HL-60 (cell line): Measurements from ENCODE around the gene SLC2A13.

ENCODE experiments used
- DNase-seq, 2 experiments: peaks; one replicate each; pipeline ENCODE4 v3.0.0-alpha.2; 2010 to 2020; ENCODE audit warnings: low read depth in 1 of 2, low spot score in 1 of 2
- H3K27ac ChIP-seq: fragments of 250-450 bp; sonication (Bioruptor Pico); replicated peaks from 2 replicates; pipeline ENCODE4 v1.5.1; 2020; ENCODE audit warnings: mild to moderate bottlenecking, moderate library complexity
- H3K27me3 ChIP-seq: fragments of 250-450 bp; sonication (Bioruptor Pico); 2 replicates; pipeline ENCODE4 v1.5.1; 2021; ENCODE audit warnings: mild to moderate bottlenecking, moderate library complexity; ENCODE audit not compliant: insufficient read depth, poor library complexity, severe bottlenecking
- H3K4me3 ChIP-seq: replicated peaks from 2 replicates; pipeline ENCODE4 v1.5.1; 2011; ENCODE audit warnings: mild to moderate bottlenecking, control low read depth, low read length; ENCODE audit not compliant: insufficient read depth
- CTCF ChIP-seq: IDR thresholded peaks from one replicate; pipeline ENCODE4 v1.5.1; 2011; ENCODE audit warnings: low read length, control low read depth, inconsistent platforms; ENCODE audit not compliant: insufficient read depth
- GABPA ChIP-seq: IDR thresholded peaks from 2 replicates; pipeline ENCODE4 v1.6.1; 2012; ENCODE audit warnings: low read depth
- POLR2AphosphoS5 ChIP-seq: IDR thresholded peaks from 2 replicates; pipeline ENCODE4 v1.6.1; 2012; ENCODE audit warnings: low read depth
- REST ChIP-seq: IDR thresholded peaks from 2 replicates; pipeline ENCODE4 v1.6.1; 2012; ENCODE audit warnings: low read depth; ENCODE audit not compliant: insufficient replicate concordance
- SPI1 ChIP-seq: IDR thresholded peaks from 2 replicates; pipeline ENCODE4 v1.6.1; 2012; ENCODE audit warnings: low read depth, mild to moderate bottlenecking, borderline replicate concordance

SLC2A13 gene

GRCh38 chr12:39988574-39988973 is 117.3 kb downstream of the SLC2A13 start:
- no peak overlapping the region for H3K4me3 ChIP-seq
- H3K27ac ChIP-seq = no peak overlapping the region
- H3K27me3 ChIP-seq = no peaks in the 10 kb centered on the region
- TF ChIP-seq POLR2AphosphoS5 (no peak), GABPA (no peak), CTCF (no peak), SPI1 (no peak), REST (no peak)
- no peak for DNase-seq

- H3K27ac ChIP-seq = no peak overlapping the region
- TF ChIP-seq CTCF (no peak), REST (no peak), POLR2AphosphoS5 (no peak), GABPA (no peak), SPI1 (no peak)
- DNase-seq = no peak
- no peak overlapping the region for H3K4me3 ChIP-seq
- H3K27me3 ChIP-seq = no peaks in the 10 kb centered on the region
Observed at GRCh38 chr12:39986674-39987073, 119.2 kb downstream of the SLC2A13 start.

- no peak for TF ChIP-seq SPI1
- TF ChIP-seq REST = no peak
- TF ChIP-seq CTCF = no peak
- TF ChIP-seq GABPA = no peak
- no peak for TF ChIP-seq POLR2AphosphoS5
- Histone ChIP-seq H3K27me3 (no peaks in the 10 kb centered on the region), H3K4me3 (no peak overlapping the region), H3K27ac (no peak overlapping the region)
- DNase-seq = no peak
Observed at GRCh38 chr12:39984670-39985069, 121.2 kb downstream of the SLC2A13 start.
